Medulla oblongata (tissue), 1 donor: ENCODE results near the gene STK11.

Experiments
- DNase-seq: peaks from one replicate; pipeline ENCODE4 v3.0.0-alpha.2; 2015; ENCODE audit errors: extremely low spot score

The STK11 gene

GRCh38 chr19:1261798-1262622 is 56.4 kb downstream of the STK11 start:
- DNase-seq, result peak; percentile 74

- no peak for DNase-seq
These were observed 57.1 kb downstream of the STK11 start for GRCh38 chr19:1262623-1263123.

GRCh38 chr19:1263188-1263587 is 57.6 kb downstream of the STK11 start:
- DNase-seq, result no peak

- no peak for DNase-seq
These were observed 59.4 kb downstream of the STK11 start for GRCh38 chr19:1264801-1265614.

- DNase-seq, result no peak
These were observed 60.1 kb downstream of the STK11 start for GRCh38 chr19:1265615-1266128.

- peak; percentile 73 for DNase-seq
These were observed 60.7 kb downstream of the STK11 start for GRCh38 chr19:1266129-1266915.

GRCh38 chr19:1266916-1267476 is 61.4 kb downstream of the STK11 start:
- no peak for DNase-seq

- DNase-seq, result no peak
These were observed 62.1 kb downstream of the STK11 start for GRCh38 chr19:1267477-1268225.

GRCh38 chr19:1268226-1269064 is 62.9 kb downstream of the STK11 start:
- no peak for DNase-seq

- peak; percentile 99 for DNase-seq
These were observed 63.5 kb downstream of the STK11 start, which contains the start of gene CIRBP for GRCh38 chr19:1269065-1269477. Gene CIRBP (plus strand): TSS chr19:1269332. CDS start chr19:1270934, 1,602 bp downstream.

GRCh38 chr19:1269478-1270212 is 64.1 kb downstream of the STK11 start:
- DNase-seq, result peak; percentile 89

- no peak for DNase-seq
These were observed 64.8 kb downstream of the STK11 start for GRCh38 chr19:1270213-1270853.

GRCh38 chr19:1270854-1271527 is 65.4 kb downstream of the STK11 start:
- no peak for DNase-seq

GRCh38 chr19:1271528-1272422 is 66.2 kb downstream of the STK11 start:
- DNase-seq, result no peak

GRCh38 chr19:1272423-1273262 is 67.1 kb downstream of the STK11 start:
- no peak for DNase-seq
